Measurements from ENCODE around the gene IL1RAPL1. TPM values are rescaled to one million over a fixed set of nuclear protein-coding genes. Genes with fewer than 3 reads are reported as not detected.

The IL1RAPL1 gene
- total RNA-seq, 4 donors from 2014 or later, result 0.78 TPM; not detected in 3

- intact Hi-C loops (cut with DNase I), result no loop called here
Observed at GRCh38 chrX:29435396-29435795, 848.1 kb downstream of the IL1RAPL1 start.

GRCh38 chrX:29447867-29448266 is 860.6 kb downstream of the IL1RAPL1 start:
- no peak overlapping the region for H3K4me3 ChIP-seq (replicated peaks in 1 of 3)
- DNase-seq, result no peak
- TF ChIP-seq, protein P1, sequence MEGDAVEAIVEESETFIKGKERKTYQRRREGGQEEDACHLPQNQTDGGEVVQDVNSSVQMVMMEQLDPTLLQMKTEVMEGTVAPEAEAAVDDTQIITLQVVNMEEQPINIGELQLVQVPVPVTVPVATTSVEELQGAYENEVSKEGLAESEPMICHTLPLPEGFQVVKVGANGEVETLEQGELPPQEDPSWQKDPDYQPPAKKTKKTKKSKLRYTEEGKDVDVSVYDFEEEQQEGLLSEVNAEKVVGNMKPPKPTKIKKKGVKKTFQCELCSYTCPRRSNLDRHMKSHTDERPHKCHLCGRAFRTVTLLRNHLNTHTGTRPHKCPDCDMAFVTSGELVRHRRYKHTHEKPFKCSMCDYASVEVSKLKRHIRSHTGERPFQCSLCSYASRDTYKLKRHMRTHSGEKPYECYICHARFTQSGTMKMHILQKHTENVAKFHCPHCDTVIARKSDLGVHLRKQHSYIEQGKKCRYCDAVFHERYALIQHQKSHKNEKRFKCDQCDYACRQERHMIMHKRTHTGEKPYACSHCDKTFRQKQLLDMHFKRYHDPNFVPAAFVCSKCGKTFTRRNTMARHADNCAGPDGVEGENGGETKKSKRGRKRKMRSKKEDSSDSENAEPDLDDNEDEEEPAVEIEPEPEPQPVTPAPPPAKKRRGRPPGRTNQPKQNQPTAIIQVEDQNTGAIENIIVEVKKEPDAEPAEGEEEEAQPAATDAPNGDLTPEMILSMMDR (IDR thresholded peaks at IDR 0.05), result no peak
- TF ChIP-seq POLR2A (IDR thresholded peaks at IDR 0.05), result no peak
- 81 to 83% methylated on average over 2 of the region's 2 CpGs for WGBS, 2 donors
- H3K36me3 ChIP-seq, result no peaks in the 10 kb centered on the region
- intact Hi-C loops (cut with DNase I), result no loop called here
- H3K27me3 ChIP-seq, result no peaks in the 10 kb centered on the region
- no peaks in the 10 kb centered on the region for H3K9me3 ChIP-seq
- no peak overlapping the region for H3K27ac ChIP-seq
- no peaks in the 10 kb centered on the region for H3K4me1 ChIP-seq

More at GRCh38 chrX:29435396-29435795, 848.1 kb downstream of the IL1RAPL1 start:
- WGBS, 2 donors, result 70 to 73% methylated on average over 4 of the region's 4 CpGs
- Histone ChIP-seq H3K4me3 (replicated peaks in 1 of 3) (no peak overlapping the region), H3K27me3 (no peaks in the 10 kb centered on the region), H3K4me1 (no peaks in the 10 kb centered on the region), H3K9me3 (no peaks in the 10 kb centered on the region), H3K27ac (no peak overlapping the region), H3K36me3 (no peaks in the 10 kb centered on the region)
- TF ChIP-seq POLR2A (IDR thresholded peaks at IDR 0.05), result no peak
- TF ChIP-seq, protein P1 (IDR thresholded peaks at IDR 0.05), result no peak
- no peak for DNase-seq

DNA sequence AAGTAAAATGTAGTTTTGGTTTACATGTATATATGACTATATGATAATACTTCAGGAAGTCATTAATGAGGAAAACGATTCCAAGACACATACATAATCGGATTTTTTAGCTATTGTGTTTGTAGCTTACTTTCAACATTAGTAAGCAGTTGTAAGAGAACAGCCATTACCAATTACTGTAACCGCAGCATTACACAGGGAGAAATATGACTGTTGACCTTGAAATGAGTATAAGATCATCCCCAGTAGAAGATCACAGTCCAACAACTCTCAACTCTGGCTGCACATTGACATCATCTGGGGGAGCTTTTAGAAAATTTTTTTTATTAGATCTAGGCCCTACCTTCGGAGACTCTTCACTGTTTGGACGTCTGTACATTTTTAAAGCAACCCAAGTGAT is 866.1 kb downstream of the IL1RAPL1 start:
- Histone ChIP-seq H3K36me3 (no peaks in the 10 kb centered on the region), H3K27me3 (no peaks in the 10 kb centered on the region), H3K27ac (no peak overlapping the region), H3K9me3 (no peaks in the 10 kb centered on the region), H3K4me1 (no peaks in the 10 kb centered on the region), H3K4me3 (replicated peaks in 1 of 3) (no peak overlapping the region)
- no peak for DNase-seq
- intact Hi-C loops (cut with DNase I), result no loop called here
- 90 to 91% methylated on average over 5 of the region's 5 CpGs for WGBS, 2 donors
- TF ChIP-seq, protein P1 (IDR thresholded peaks at IDR 0.05), result no peak
- no peak for TF ChIP-seq POLR2A (IDR thresholded peaks at IDR 0.05)

DNA sequence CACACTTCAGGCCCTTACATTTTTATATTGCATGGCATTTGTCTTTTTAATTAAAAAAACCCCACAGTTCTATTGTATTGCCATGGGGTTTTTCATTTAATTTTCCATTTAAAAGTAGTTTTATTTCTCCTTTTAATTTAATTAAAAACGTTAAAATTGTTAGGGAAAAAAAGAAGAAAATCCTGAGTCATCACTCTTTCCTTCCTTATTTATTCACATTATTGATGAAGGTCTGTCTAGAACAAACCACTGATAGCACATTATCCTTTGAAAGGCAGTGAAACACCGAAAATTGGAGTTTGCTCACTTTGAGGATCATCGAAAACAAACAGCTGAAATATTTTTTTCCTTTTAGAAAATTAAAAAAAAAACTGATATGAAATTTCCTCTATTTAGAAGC is 868.5 kb downstream of the IL1RAPL1 start:
- WGBS, 2 donors, result 79 to 85% methylated on average over 3 of the region's 3 CpGs
- Histone ChIP-seq H3K4me3 (replicated peaks in 1 of 3) (no peak overlapping the region), H3K36me3 (no peaks in the 10 kb centered on the region), H3K4me1 (no peaks in the 10 kb centered on the region), H3K27me3 (no peaks in the 10 kb centered on the region), H3K9me3 (no peaks in the 10 kb centered on the region), H3K27ac (no peak overlapping the region)
- intact Hi-C loops (cut with DNase I), result no loop called here
- no peak for DNase-seq
- TF ChIP-seq POLR2A (IDR thresholded peaks at IDR 0.05), result no peak
- TF ChIP-seq, protein P1 (IDR thresholded peaks at IDR 0.05), result no peak

- no peak for DNase-seq
- Histone ChIP-seq H3K9me3 (no peaks in the 10 kb centered on the region), H3K27me3 (no peaks in the 10 kb centered on the region), H3K4me3 (replicated peaks in 1 of 3) (no peak overlapping the region), H3K27ac (no peak overlapping the region), H3K36me3 (no peaks in the 10 kb centered on the region), H3K4me1 (no peaks in the 10 kb centered on the region)
- intact Hi-C loops (cut with DNase I), result no loop called here
- 96 to 98% methylated on average over 2 of the region's 2 CpGs for WGBS, 2 donors
- TF ChIP-seq POLR2A (IDR thresholded peaks at IDR 0.05), result no peak
- TF ChIP-seq, protein P1 (IDR thresholded peaks at IDR 0.05), result no peak
Observed at GRCh38 chrX:29461039-29461438, 873.8 kb downstream of the IL1RAPL1 start.

Data from thyroid gland (tissue), 4 donors.